ENCODE measurements around the gene INKA2.

The INKA2 gene

GRCh38 chr1:111719674-111720132 is 19.5 kb downstream of the INKA2 start:
- H3K27ac Mint-ChIP-seq = no peak overlapping the region
- no peak overlapping the region for H3K4me3 Mint-ChIP-seq
- H3K9me3 Mint-ChIP-seq = no peaks in the 10 kb centered on the region
- no peaks in the 10 kb centered on the region for H3K27me3 Mint-ChIP-seq (ENCODE audit: low read depth)
- peak; percentile 1 for DNase-seq (ENCODE audit: low spot score)
- H3K4me1 Mint-ChIP-seq (ENCODE audit: low read depth) = peaks cover 10% of the 10 kb centered on the region
- H3K36me3 Mint-ChIP-seq (ENCODE audit: low read depth) = peaks cover 12% of the 10 kb centered on the region

- Mint-ChIP-seq H3K27me3 (ENCODE audit: low read depth) (no peaks in the 10 kb centered on the region), H3K4me1 (ENCODE audit: low read depth) (peaks cover 13% of the 10 kb centered on the region), H3K9me3 (no peaks in the 10 kb centered on the region), H3K27ac (no peak overlapping the region), H3K36me3 (ENCODE audit: low read depth) (peaks cover 12% of the 10 kb centered on the region), H3K4me3 (no peak overlapping the region)
- peak; percentile 2 for DNase-seq (ENCODE audit: low spot score)
These were observed 20.1 kb downstream of the INKA2 start for GRCh38 chr1:111719135-111719534.

GRCh38 chr1:111717450-111717849 is 21.7 kb downstream of the INKA2 start:
- no peaks in the 10 kb centered on the region for H3K9me3 Mint-ChIP-seq
- peaks cover 11% of the 10 kb centered on the region for H3K4me1 Mint-ChIP-seq (ENCODE audit: low read depth)
- no peaks in the 10 kb centered on the region for H3K27me3 Mint-ChIP-seq (ENCODE audit: low read depth)
- peaks cover 13% of the 10 kb centered on the region for H3K36me3 Mint-ChIP-seq (ENCODE audit: low read depth)
- H3K27ac Mint-ChIP-seq = no peak overlapping the region
- DNase-seq (ENCODE audit: low spot score) = no peak
- no peak overlapping the region for H3K4me3 Mint-ChIP-seq

- Mint-ChIP-seq H3K27ac (no peak overlapping the region), H3K27me3 (ENCODE audit: low read depth) (no peaks in the 10 kb centered on the region), H3K36me3 (ENCODE audit: low read depth) (peaks cover 13% of the 10 kb centered on the region), H3K4me3 (no peak overlapping the region), H3K9me3 (no peaks in the 10 kb centered on the region), H3K4me1 (ENCODE audit: low read depth) (peaks cover 11% of the 10 kb centered on the region)
- no peak for DNase-seq (ENCODE audit: low spot score)
These were observed 22.9 kb downstream of the INKA2 start for GRCh38 chr1:111716333-111716732.

- H3K4me3 Mint-ChIP-seq = no peak overlapping the region
- H3K9me3 Mint-ChIP-seq = no peaks in the 10 kb centered on the region
- peak overlapping the region; percentile 38 for H3K27ac Mint-ChIP-seq
- H3K27me3 Mint-ChIP-seq (ENCODE audit: low read depth) = no peaks in the 10 kb centered on the region
- H3K4me1 Mint-ChIP-seq (ENCODE audit: low read depth) = peaks cover 10% of the 10 kb centered on the region
- no peak for DNase-seq (ENCODE audit: low spot score)
- H3K36me3 Mint-ChIP-seq (ENCODE audit: low read depth) = peaks cover 21% of the 10 kb centered on the region
These were observed 29.2 kb downstream of the INKA2 start for GRCh38 chr1:111709986-111710385.

GRCh38 chr1:111707906-111708305 is 31.3 kb downstream of the INKA2 start:
- Mint-ChIP-seq H3K4me3 (no peak overlapping the region), H3K4me1 (ENCODE audit: low read depth) (peaks cover 9% of the 10 kb centered on the region), H3K27ac (no peak overlapping the region), H3K27me3 (ENCODE audit: low read depth) (no peaks in the 10 kb centered on the region), H3K36me3 (ENCODE audit: low read depth) (peaks cover 28% of the 10 kb centered on the region), H3K9me3 (no peaks in the 10 kb centered on the region)
- DNase-seq (ENCODE audit: low spot score) = no peak

- no peaks in the 10 kb centered on the region for H3K9me3 Mint-ChIP-seq
- H3K27ac Mint-ChIP-seq = no peak overlapping the region
- peaks cover 10% of the 10 kb centered on the region for H3K4me1 Mint-ChIP-seq (ENCODE audit: low read depth)
- H3K4me3 Mint-ChIP-seq = no peak overlapping the region
- DNase-seq (ENCODE audit: low spot score) = no peak
- H3K36me3 Mint-ChIP-seq (ENCODE audit: low read depth) = peaks cover 32% of the 10 kb centered on the region
- no peaks in the 10 kb centered on the region for H3K27me3 Mint-ChIP-seq (ENCODE audit: low read depth)
These were observed 32.3 kb downstream of the INKA2 start for GRCh38 chr1:111706921-111707320.

- H3K4me3 Mint-ChIP-seq = no peak overlapping the region
- no peaks in the 10 kb centered on the region for H3K27me3 Mint-ChIP-seq (ENCODE audit: low read depth)
- peaks cover 13% of the 10 kb centered on the region for H3K4me1 Mint-ChIP-seq (ENCODE audit: low read depth)
- peaks cover 42% of the 10 kb centered on the region for H3K36me3 Mint-ChIP-seq (ENCODE audit: low read depth)
- H3K9me3 Mint-ChIP-seq = no peaks in the 10 kb centered on the region
- DNase-seq (ENCODE audit: low spot score) = no peak
- H3K27ac Mint-ChIP-seq = peak overlapping the region; percentile 29
These were observed 33.4 kb downstream of the INKA2 start for GRCh38 chr1:111705841-111706240.

GRCh38 chr1:111704776-111705175 is 34.4 kb downstream of the INKA2 start:
- Mint-ChIP-seq H3K27me3 (ENCODE audit: low read depth) (no peaks in the 10 kb centered on the region), H3K4me3 (no peak overlapping the region), H3K9me3 (no peaks in the 10 kb centered on the region), H3K4me1 (ENCODE audit: low read depth) (peaks cover 16% of the 10 kb centered on the region), H3K36me3 (ENCODE audit: low read depth) (peaks cover 48% of the 10 kb centered on the region), H3K27ac (no peak overlapping the region)
- DNase-seq (ENCODE audit: low spot score) = no peak

- no peak overlapping the region for H3K27ac Mint-ChIP-seq
- no peak overlapping the region for H3K4me3 Mint-ChIP-seq
- no peaks in the 10 kb centered on the region for H3K27me3 Mint-ChIP-seq (ENCODE audit: low read depth)
- H3K36me3 Mint-ChIP-seq (ENCODE audit: low read depth) = peaks cover 48% of the 10 kb centered on the region
- no peaks in the 10 kb centered on the region for H3K9me3 Mint-ChIP-seq
- peaks cover 10% of the 10 kb centered on the region for H3K4me1 Mint-ChIP-seq (ENCODE audit: low read depth)
- no peak for DNase-seq (ENCODE audit: low spot score)
These were observed 35.0 kb downstream of the INKA2 start for GRCh38 chr1:111704240-111704639.

- no peak for DNase-seq (ENCODE audit: low spot score)
- Mint-ChIP-seq H3K4me3 (no peak overlapping the region), H3K27ac (no peak overlapping the region), H3K27me3 (ENCODE audit: low read depth) (no peaks in the 10 kb centered on the region), H3K4me1 (ENCODE audit: low read depth) (peaks cover 14% of the 10 kb centered on the region), H3K36me3 (ENCODE audit: low read depth) (peaks cover 52% of the 10 kb centered on the region), H3K9me3 (no peaks in the 10 kb centered on the region)
These were observed 36.6 kb downstream of the INKA2 start for GRCh38 chr1:111702504-111703050.

- no peak overlapping the region for H3K27ac Mint-ChIP-seq
- no peaks in the 10 kb centered on the region for H3K27me3 Mint-ChIP-seq (ENCODE audit: low read depth)
- H3K36me3 Mint-ChIP-seq (ENCODE audit: low read depth) = peaks cover 62% of the 10 kb centered on the region
- H3K4me3 Mint-ChIP-seq = no peak overlapping the region
- no peak for DNase-seq (ENCODE audit: low spot score)
- H3K9me3 Mint-ChIP-seq = no peaks in the 10 kb centered on the region
- peaks cover 27% of the 10 kb centered on the region for H3K4me1 Mint-ChIP-seq (ENCODE audit: low read depth)
These were observed 39.9 kb downstream of the INKA2 start for GRCh38 chr1:111699268-111699667.

- Mint-ChIP-seq H3K4me1 (ENCODE audit: low read depth) (peaks cover 41% of the 10 kb centered on the region), H3K27me3 (ENCODE audit: low read depth) (no peaks in the 10 kb centered on the region), H3K27ac (no peak overlapping the region), H3K4me3 (no peak overlapping the region), H3K9me3 (no peaks in the 10 kb centered on the region), H3K36me3 (ENCODE audit: low read depth) (peaks cover 70% of the 10 kb centered on the region)
- DNase-seq (ENCODE audit: low spot score) = no peak
These were observed 42.9 kb downstream of the INKA2 start for GRCh38 chr1:111696330-111696729.

- Mint-ChIP-seq H3K27me3 (ENCODE audit: low read depth) (no peaks in the 10 kb centered on the region), H3K27ac (no peak overlapping the region), H3K9me3 (no peaks in the 10 kb centered on the region), H3K36me3 (ENCODE audit: low read depth) (peaks cover 68% of the 10 kb centered on the region), H3K4me1 (ENCODE audit: low read depth) (peaks cover 39% of the 10 kb centered on the region), H3K4me3 (no peak overlapping the region)
- no peak for DNase-seq (ENCODE audit: low spot score)
These were observed 43.4 kb downstream of the INKA2 start for GRCh38 chr1:111695801-111696200.

- H3K36me3 Mint-ChIP-seq (ENCODE audit: low read depth) = peaks cover 57% of the 10 kb centered on the region
- no peak overlapping the region for H3K4me3 Mint-ChIP-seq
- DNase-seq (ENCODE audit: low spot score) = no peak
- H3K27me3 Mint-ChIP-seq (ENCODE audit: low read depth) = no peaks in the 10 kb centered on the region
- peaks cover 38% of the 10 kb centered on the region for H3K4me1 Mint-ChIP-seq (ENCODE audit: low read depth)
- H3K27ac Mint-ChIP-seq = peak overlapping the region; percentile 23
- H3K9me3 Mint-ChIP-seq = no peaks in the 10 kb centered on the region
These were observed 47.3 kb downstream of the INKA2 start for GRCh38 chr1:111691886-111692285.

Data from T-helper 2 cell treated with Interferon-gamma antibody and Interleukin-4, amounts not matched to agents 5 μg/mL and 100 μg/mL, for 36 hours (primary cell).